H9 (cell line): ENCODE measurements around the gene MUSK. TPM values are rescaled to one million over a fixed set of nuclear protein-coding genes. Genes with fewer than 3 reads are reported as not detected.

ENCODE experiments used
- DNase-seq: peaks from one replicate; pipeline ENCODE4 v3.0.0-alpha.2; 2017
- H2AFZ ChIP-seq: one replicate; pipeline ENCODE4 v1.6.1; 2013; ENCODE audit warnings: mild to moderate bottlenecking, low read length, control low read depth, moderate library complexity
- H2AK5ac ChIP-seq: 2 replicates; pipeline ENCODE4 v1.6.1; 2013; ENCODE audit warnings: low read length, control low read depth, mixed read lengths; ENCODE audit not compliant: insufficient read length
- H2BK120ac ChIP-seq: one replicate; pipeline ENCODE4 v1.6.1; 2013; ENCODE audit warnings: low read depth, mild to moderate bottlenecking, low read length, control low read depth, inconsistent platforms; ENCODE audit not compliant: poor library complexity, severe bottlenecking
- H2BK12ac ChIP-seq: 2 replicates; pipeline ENCODE4 v1.6.1; 2013; ENCODE audit warnings: low read length, control low read depth, mixed read lengths, low read depth; ENCODE audit not compliant: insufficient read length
- H2BK15ac ChIP-seq: 2 replicates; pipeline ENCODE4 v1.6.1; 2013; ENCODE audit warnings: low read depth, low read length, control low read depth
- H2BK20ac ChIP-seq: one replicate; pipeline ENCODE4 v1.6.1; 2013; ENCODE audit warnings: low read depth, mild to moderate bottlenecking, low read length, control low read depth, inconsistent platforms; ENCODE audit not compliant: poor library complexity, severe bottlenecking
- H2BK5ac ChIP-seq: 2 replicates; pipeline ENCODE4 v1.6.1; 2013; ENCODE audit warnings: low read length, control low read depth, mixed read lengths; ENCODE audit not compliant: insufficient read length
- H3K14ac ChIP-seq: 2 replicates; pipeline ENCODE4 v1.6.1; 2013; ENCODE audit warnings: low read length, control low read depth; ENCODE audit not compliant: insufficient read depth
- H3K18ac ChIP-seq: 2 replicates; pipeline ENCODE4 v1.6.1; 2013; ENCODE audit warnings: low read depth, mild to moderate bottlenecking, mixed read lengths, low read length, control low read depth; ENCODE audit not compliant: insufficient read length
- H3K23ac ChIP-seq: 2 replicates; pipeline ENCODE4 v1.6.1; 2013; ENCODE audit warnings: low read length, control low read depth, mixed read lengths, low read depth; ENCODE audit not compliant: insufficient read length
- H3K23me2 ChIP-seq: 2 replicates; pipeline ENCODE4 v1.6.1; 2013; ENCODE audit warnings: low read depth, mild to moderate bottlenecking, mixed read lengths, low read length, control low read depth; ENCODE audit not compliant: insufficient read length, poor library complexity, severe bottlenecking
- H3K27ac ChIP-seq: 2 replicates; pipeline ENCODE4 v1.5.1; 2013; ENCODE audit warnings: low read length, control low read depth, mixed read lengths, low read depth; ENCODE audit not compliant: insufficient read length
- H3K27me3 ChIP-seq: 2 replicates; pipeline ENCODE4 v1.6.1; 2013; ENCODE audit warnings: low read length, control low read depth, inconsistent platforms; ENCODE audit not compliant: insufficient read depth
- H3K4ac ChIP-seq: 2 replicates; pipeline ENCODE4 v1.6.1; 2013; ENCODE audit warnings: low read depth, mild to moderate bottlenecking, control low read depth, inconsistent platforms, low read length, moderate library complexity
- H3K4me1 ChIP-seq: 2 replicates; pipeline ENCODE4 v1.6.1; 2013; ENCODE audit warnings: low read length, control low read depth, inconsistent platforms; ENCODE audit not compliant: insufficient read depth
- H3K4me2 ChIP-seq: 2 replicates; pipeline ENCODE4 v1.6.1; 2013; ENCODE audit warnings: low read length, control low read depth, mixed read lengths; ENCODE audit not compliant: insufficient read length, insufficient read depth
- H3K56ac ChIP-seq: 2 replicates; pipeline ENCODE4 v1.6.1; 2013; ENCODE audit warnings: low read depth, mild to moderate bottlenecking, mixed read lengths, low read length, control low read depth; ENCODE audit not compliant: insufficient read length
- H3K79me1 ChIP-seq: 2 replicates; pipeline ENCODE4 v1.6.1; 2013; ENCODE audit warnings: low read depth, mild to moderate bottlenecking, moderate library complexity, low read length, control low read depth, inconsistent platforms; ENCODE audit not compliant: insufficient read depth, poor library complexity, severe bottlenecking
- H3K79me2 ChIP-seq: 2 replicates; pipeline ENCODE4 v1.6.1; 2013; ENCODE audit warnings: low read length, control low read depth, inconsistent platforms; ENCODE audit not compliant: insufficient read depth
- H3K9ac ChIP-seq: 2 replicates; pipeline ENCODE4 v1.6.1; 2013; ENCODE audit warnings: low read length, control low read depth, mixed read lengths; ENCODE audit not compliant: insufficient read length; ENCODE audit errors: extremely low read depth
- H3K9me3 ChIP-seq: one replicate; pipeline ENCODE4 v1.6.1; 2013; ENCODE audit warnings: low read depth, low read length, inconsistent platforms; ENCODE audit not compliant: control insufficient read depth
- H3T11ph ChIP-seq: one replicate; pipeline ENCODE4 v1.6.1; 2013; ENCODE audit warnings: mild to moderate bottlenecking, low read length, control low read depth, inconsistent platforms
- H4K20me1 ChIP-seq: one replicate; pipeline ENCODE4 v1.6.1; 2013; ENCODE audit not compliant: control insufficient read depth, insufficient read length, insufficient read depth
- H4K5ac ChIP-seq: 2 replicates; pipeline ENCODE4 v1.6.1; 2013; ENCODE audit warnings: low read depth, mild to moderate bottlenecking, mixed read lengths, low read length, control low read depth; ENCODE audit not compliant: insufficient read length
- H4K8ac ChIP-seq: replicated peaks from 2 replicates; pipeline ENCODE4 v1.6.1; 2013; ENCODE audit warnings: low read length, control low read depth, mixed read lengths, low read depth; ENCODE audit not compliant: insufficient read length
- H4K91ac ChIP-seq: 2 replicates; pipeline ENCODE4 v1.6.1; 2013; ENCODE audit warnings: low read depth, mild to moderate bottlenecking, moderate library complexity, mixed read lengths, low read length, control low read depth; ENCODE audit not compliant: insufficient read length
- H3K27ac Mint-ChIP-seq, 3 experiments: 2 replicates in 2 of 3; 3 replicates in 1 of 3; pipeline ENCODE4 v1.8.0; 2020 to 2021; ENCODE audit warnings: mixed read lengths in 3 of 3, mild to moderate bottlenecking in 1 of 3, moderate library complexity in 1 of 3
- H3K27me3 Mint-ChIP-seq: 2 replicates; pipeline ENCODE4 v1.8.0; 2021; ENCODE audit warnings: low read depth, mild to moderate bottlenecking, moderate library complexity, mixed read lengths
- H3K36me3 Mint-ChIP-seq, 3 experiments: 2 replicates in 2 of 3; 3 replicates in 1 of 3; pipeline ENCODE4 v1.8.0; 2020 to 2021; ENCODE audit warnings: low read depth in 3 of 3, mixed read lengths in 3 of 3; ENCODE audit not compliant: insufficient read depth in 1 of 3
- H3K4me1 Mint-ChIP-seq, 2 experiments: 2 replicates each; pipeline ENCODE4 v1.8.0; 2020; ENCODE audit warnings: mixed read lengths in 2 of 2
- H3K4me3 Mint-ChIP-seq, 2 experiments: 2 replicates in 1 of 2; 3 replicates in 1 of 2; pipeline ENCODE4 v1.8.0; 2020 to 2021; ENCODE audit warnings: mild to moderate bottlenecking in 2 of 2, mixed read lengths in 2 of 2, moderate library complexity in 1 of 2
- H3K9me3 Mint-ChIP-seq, 2 experiments: 2 replicates in 1 of 2; 3 replicates in 1 of 2; pipeline ENCODE4 v1.8.0; 2020; ENCODE audit warnings: mild to moderate bottlenecking in 2 of 2, mixed read lengths in 2 of 2, moderate library complexity in 1 of 2
- WGBS: extraction: QIAGEN DNeasy Blood & Tissue Kit; methylation state at CpG from one replicate; pipeline ENCODE4 v1.1.7; 2013; ENCODE audit warnings: missing lambda C conversion rate, low lambda C conversion rate, mixed read lengths; ENCODE audit not compliant: insufficient read length; ENCODE audit errors: extremely low coverage; 5-methylcytosine and 5-hydroxymethylcytosine counted together
- total RNA-seq: library from RNA; stranded (reverse); gene quantifications from 2 replicates; pipeline ENCODE4 v1.2.1, GENCODE V29; 2021
- TF ChIP-seq, protein P1 (sequence below): fragments of 200-600 bp; sonication (generic); conservative IDR thresholded peaks from 3 replicates; pipeline ENCODE4 v1.8.0; 2021; ENCODE audit warnings: antibody characterized with exemption, mild to moderate bottlenecking

The MUSK gene
- total RNA-seq, 1 experiment from 2014 or later, result not detected

DNA sequence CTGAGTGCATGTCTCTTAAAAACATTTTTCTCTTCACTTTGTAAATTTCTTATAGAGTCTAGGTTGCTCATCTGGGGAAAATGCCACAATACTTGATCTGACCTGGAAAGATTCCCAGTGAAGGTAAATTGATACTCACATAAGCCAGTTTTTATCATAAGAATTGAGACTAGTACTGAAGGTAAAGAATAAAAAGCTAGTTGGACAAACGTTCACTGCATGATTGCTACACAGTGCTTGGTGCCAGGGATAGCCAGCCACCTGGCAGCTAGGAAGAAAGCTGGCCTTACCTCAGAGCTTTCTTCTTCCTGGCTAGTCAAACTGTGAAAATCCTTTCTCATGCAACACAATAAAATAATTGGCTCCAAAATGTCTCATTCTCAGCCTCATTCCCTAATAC is 77.1 kb downstream of the MUSK start:
- H2BK120ac ChIP-seq, result no peak overlapping the region
- no peak overlapping the region for H2BK15ac ChIP-seq
- H2BK20ac ChIP-seq, result no peak overlapping the region
- no peaks in the 10 kb centered on the region for H3K27me3 ChIP-seq
- Mint-ChIP-seq H3K9me3 (no peaks in the 10 kb centered on the region), H3K36me3 (no peaks in the 10 kb centered on the region), H3K27ac (peak overlapping the region in 1 of 3 experiments; percentile 7; a peak in 1 of 7 replicates), H3K4me3 (no peak overlapping the region), H3K4me1 (peaks cover 13 to 16% of the 10 kb centered on the region in 2 experiments), H3K27me3 (no peaks in the 10 kb centered on the region)
- H4K91ac ChIP-seq, result no peak overlapping the region
- no peaks in the 10 kb centered on the region for H3K9me3 ChIP-seq
- H3K14ac ChIP-seq, result no peak overlapping the region
- H3T11ph ChIP-seq, result no peak overlapping the region
- no peaks in the 10 kb centered on the region for H3K23me2 ChIP-seq
- H3K4me2 ChIP-seq, result no peak overlapping the region
- H3K27ac ChIP-seq, result no peak overlapping the region
- no peak overlapping the region for H4K5ac ChIP-seq
- H3K79me2 ChIP-seq, result no peaks in the 10 kb centered on the region
- no peak overlapping the region for H3K56ac ChIP-seq
- no peak overlapping the region for H3K23ac ChIP-seq
- H3K79me1 ChIP-seq, result no peaks in the 10 kb centered on the region
- H3K18ac ChIP-seq, result no peak overlapping the region
- no peaks in the 10 kb centered on the region; the same call in 1 of the 2 replicates for H3K4me1 ChIP-seq
- H4K8ac ChIP-seq, result no peak overlapping the region
- no peaks in the 10 kb centered on the region for H4K20me1 ChIP-seq
- TF ChIP-seq, protein P1, sequence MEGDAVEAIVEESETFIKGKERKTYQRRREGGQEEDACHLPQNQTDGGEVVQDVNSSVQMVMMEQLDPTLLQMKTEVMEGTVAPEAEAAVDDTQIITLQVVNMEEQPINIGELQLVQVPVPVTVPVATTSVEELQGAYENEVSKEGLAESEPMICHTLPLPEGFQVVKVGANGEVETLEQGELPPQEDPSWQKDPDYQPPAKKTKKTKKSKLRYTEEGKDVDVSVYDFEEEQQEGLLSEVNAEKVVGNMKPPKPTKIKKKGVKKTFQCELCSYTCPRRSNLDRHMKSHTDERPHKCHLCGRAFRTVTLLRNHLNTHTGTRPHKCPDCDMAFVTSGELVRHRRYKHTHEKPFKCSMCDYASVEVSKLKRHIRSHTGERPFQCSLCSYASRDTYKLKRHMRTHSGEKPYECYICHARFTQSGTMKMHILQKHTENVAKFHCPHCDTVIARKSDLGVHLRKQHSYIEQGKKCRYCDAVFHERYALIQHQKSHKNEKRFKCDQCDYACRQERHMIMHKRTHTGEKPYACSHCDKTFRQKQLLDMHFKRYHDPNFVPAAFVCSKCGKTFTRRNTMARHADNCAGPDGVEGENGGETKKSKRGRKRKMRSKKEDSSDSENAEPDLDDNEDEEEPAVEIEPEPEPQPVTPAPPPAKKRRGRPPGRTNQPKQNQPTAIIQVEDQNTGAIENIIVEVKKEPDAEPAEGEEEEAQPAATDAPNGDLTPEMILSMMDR, result no peak
- no peak overlapping the region for H2BK12ac ChIP-seq
- H2AK5ac ChIP-seq, result no peak overlapping the region
- no peak overlapping the region for H3K4ac ChIP-seq
- whole genome bisulfite sequencing, result no CpG with 5 or more reads among the region's 1 CpG
- no peak for DNase-seq
- H2AFZ ChIP-seq, result no peak overlapping the region
- H2BK5ac ChIP-seq, result no peak overlapping the region
- H3K9ac ChIP-seq, result no peak overlapping the region
